Measurements from ENCODE around the gene AKR1C8. TPM values are rescaled to one million over a fixed set of nuclear protein-coding genes. Genes with fewer than 3 reads are reported as not detected.

Gene AKR1C8
- total and polyA plus RNA-seq, 10 of the 15 experiments (the other 5 are each of a cell fraction or from before 2014, with no cell fraction given): 0.18 TPM; not detected in 9

GRCh38 chr10:5143137-5143536, 41.8 kb downstream of the AKR1C8 start:
- SMC1A ChIA-PET (ENCODE audit: uncharacterized antibody, unreplicated experiment): no interaction called here
- H3K36me3 ChIP-seq (ENCODE audit: control insufficient read depth in 2 of 2, insufficient read depth in 2 of 2, low read length in 1 of 2): no peaks in the 10 kb centered on the region
- in situ Hi-C loops (cut with MboI) (no loop called here), intact Hi-C loops (cut with micrococcal nuclease; ENCODE audit: unreplicated experiment) (no loop called here)
- H3K79me2 ChIP-seq (ENCODE audit: control insufficient read depth, insufficient read depth, low read length): no peaks in the 10 kb centered on the region
- DNase-seq (ENCODE audit: low read depth, low spot score) (no peak), ATAC-seq (no peak), FAIRE-seq (no peak)
- H3K9ac ChIP-seq (ENCODE audit: control insufficient read depth, insufficient read depth, low read length): no peak overlapping the region
- H2AFZ ChIP-seq (ENCODE audit: control insufficient read depth, low read depth, low read length): no peak overlapping the region
- no peaks in the 10 kb centered on the region for H3K27me3 ChIP-seq (replicated peaks in 1 of 2; ENCODE audit: control insufficient read depth in 2 of 2, insufficient read depth in 2 of 2, low read length in 1 of 2)
- CTCF ChIA-PET: no interaction called here
- no peak overlapping the region for H3K4me2 ChIP-seq (ENCODE audit: control insufficient read depth, insufficient read depth)
- no peak overlapping the region for H3K4me3 ChIP-seq
- no peak for TF ChIP-seq STAT3 (IDR thresholded peaks at IDR 0.05; ENCODE audit: low read depth, low read length)
- TF ChIP-seq RELB (IDR thresholded peaks at IDR 0.05; ENCODE audit: low read depth): no peak
- TF ChIP-seq EED (IDR thresholded peaks at IDR 0.05; ENCODE audit: low read depth): no peak
- TF ChIP-seq YY1 (IDR thresholded peaks at IDR 0.05; ENCODE audit: low read depth, low read length): no peak
- no peak for TF ChIP-seq CBX5 (IDR thresholded peaks at IDR 0.05; ENCODE audit: low read depth)
- no peak for TF ChIP-seq JUNB (IDR thresholded peaks at IDR 0.05)
- no peak for TF ChIP-seq ZZZ3 (IDR thresholded peaks at IDR 0.05; ENCODE audit: control insufficient read depth, insufficient read length, low read depth)
- TF ChIP-seq ZNF384 (IDR thresholded peaks at IDR 0.05; ENCODE audit: borderline replicate concordance, low read depth, low read length): no peak
- no peak for TF ChIP-seq PKNOX1 (IDR thresholded peaks at IDR 0.05)
- no peak for TF ChIP-seq FOXK2 (IDR thresholded peaks at IDR 0.05)
- TF ChIP-seq PML (IDR thresholded peaks at IDR 0.05; ENCODE audit: low read length): no peak
- no peak for TF ChIP-seq IRF3 (IDR thresholded peaks at IDR 0.05)
- no peak for TF ChIP-seq SMC3 (IDR thresholded peaks at IDR 0.05; ENCODE audit: borderline replicate concordance, low read length)
- no peak for TF ChIP-seq RAD21 (IDR thresholded peaks at IDR 0.05; ENCODE audit: insufficient read depth, low read depth, low read length)
- no peak for TF ChIP-seq HDAC6 (IDR thresholded peaks at IDR 0.05; ENCODE audit: unreplicated experiment)
- no peak for TF ChIP-seq HSF1 (IDR thresholded peaks at IDR 0.05; ENCODE audit: low read depth, low read length)
- TF ChIP-seq TAF1 (IDR thresholded peaks at IDR 0.05; ENCODE audit: borderline replicate concordance, low read depth, low read length): no peak
- TF ChIP-seq TCF3 (IDR thresholded peaks at IDR 0.05; ENCODE audit: borderline replicate concordance, insufficient read depth, low read depth, low read length): no peak
- TF ChIP-seq JUND (IDR thresholded peaks at IDR 0.05; ENCODE audit: low read depth, low read length): no peak
- no peak for TF ChIP-seq DPF2 (IDR thresholded peaks at IDR 0.05)
- WGBS (ENCODE audit: insufficient coverage, insufficient replicate concordance, low lambda C conversion rate, missing lambda C conversion rate): 8% methylated on average over 5 of the region's 5 CpGs
- H3K9me3 ChIP-seq (replicated peaks; ENCODE audit: control insufficient read depth, insufficient read depth, low read length): no peaks in the 10 kb centered on the region
- no peak overlapping the region for H3K27ac ChIP-seq (ENCODE audit: control insufficient read depth, insufficient read depth)
- POLR2A ChIA-PET: no interaction called here
- H4K20me1 ChIP-seq (ENCODE audit: control insufficient read depth, insufficient read depth): no peaks in the 10 kb centered on the region
- BruUV-seq (replicated peaks): no TSS peak
- RAD21 ChIA-PET (ENCODE audit: unreplicated experiment): no interaction called here
- no peaks in the 10 kb centered on the region for H3K4me1 ChIP-seq (ENCODE audit: control insufficient read depth, insufficient read depth, low read length)

Measured in GM12878 (cell line).